HEK293T (cell line): ENCODE results near the gene ZNF614.

Experiments
- ARNT ChIP-seq: fragments of 450-650 bp; IDR thresholded peaks from 2 replicates; pipeline ENCODE4 v1.6.1; 2017; ENCODE audit warnings: mild to moderate bottlenecking
- ELF4 ChIP-seq: fragments of 450-650 bp; IDR thresholded peaks from 2 replicates; pipeline ENCODE4 v1.6.1; 2017; ENCODE audit warnings: antibody characterized with exemption
- FOXA1 ChIP-seq: fragments of 450-650 bp; IDR thresholded peaks from 2 replicates; pipeline ENCODE4 v1.6.1; 2016; ENCODE audit warnings: mild to moderate bottlenecking
- FOXK2 ChIP-seq: fragments of 450-650 bp; IDR thresholded peaks from 2 replicates; pipeline ENCODE4 v1.6.1; 2016; ENCODE audit warnings: mild to moderate bottlenecking
- HDGF ChIP-seq: fragments of 450-650 bp; IDR thresholded peaks from 2 replicates; pipeline ENCODE4 v1.6.1; 2017; ENCODE audit warnings: antibody characterized with exemption, borderline replicate concordance
- LEF1 ChIP-seq: fragments of 450-650 bp; IDR thresholded peaks from 2 replicates; pipeline ENCODE4 v1.6.1; 2017; ENCODE audit warnings: mild to moderate bottlenecking, borderline replicate concordance
- NFRKB ChIP-seq: fragments of 450-650 bp; IDR thresholded peaks from 2 replicates; pipeline ENCODE4 v1.6.1; 2016; ENCODE audit warnings: mild to moderate bottlenecking, moderate library complexity
- PKNOX1 ChIP-seq: fragments of 450-650 bp; IDR thresholded peaks from 2 replicates; pipeline ENCODE4 v1.6.1; 2016
- SUZ12 ChIP-seq: fragments of 450-650 bp; IDR thresholded peaks from 2 replicates; pipeline ENCODE4 v1.6.1; 2016; ENCODE audit warnings: mild to moderate bottlenecking
- TARDBP ChIP-seq: fragments of 450-650 bp; IDR thresholded peaks from 2 replicates; pipeline ENCODE4 v1.6.1; 2016
- ZNF384 ChIP-seq: fragments of 450-650 bp; IDR thresholded peaks from 2 replicates; pipeline ENCODE4 v1.6.1; 2016

GRCh38 chr19:52070496-52070895, 42.3 kb upstream of the ZNF614 start:
- TF ChIP-seq ARNT, result no peak
- TF ChIP-seq ZNF384, result no peak
- no peak for TF ChIP-seq ELF4
- no peak for TF ChIP-seq FOXA1
- TF ChIP-seq NFRKB, result no peak
- TF ChIP-seq TARDBP, result no peak
- TF ChIP-seq HDGF, result no peak
- no peak for TF ChIP-seq SUZ12
- TF ChIP-seq LEF1, result no peak
- no peak for TF ChIP-seq FOXK2
- TF ChIP-seq PKNOX1, result no peak
